Measurements from ENCODE around the gene PRKAR2A.

The PRKAR2A gene
- 86.4 to 92.5 reads per million in 2 experiments for total RNA-seq

GRCh38 chr3:48847504-48848423, at the start of gene PRKAR2A:
PRKAR2A (minus strand) TSS chr3:48847874; CDS start chr3:48847596, 278 bp downstream.
- DNase-seq (ENCODE audit: low read depth), result peak; percentile 51

- no peak for DNase-seq (ENCODE audit: low read depth)
Measured at GRCh38 chr3:48896936-48897335, 49.3 kb upstream of the PRKAR2A start.

- DNase-seq (ENCODE audit: low read depth), result no peak
Measured at GRCh38 chr3:48894516-48894915, 46.8 kb upstream of the PRKAR2A start.

- no peak for DNase-seq (ENCODE audit: low read depth)
Measured at GRCh38 chr3:48891606-48892005, 43.9 kb upstream of the PRKAR2A start.

- no peak for DNase-seq (ENCODE audit: low read depth)
Measured at GRCh38 chr3:48885753-48886152, 38.1 kb upstream of the PRKAR2A start.

- no peak for DNase-seq (ENCODE audit: low read depth)
Measured at GRCh38 chr3:48881652-48882114, 34.0 kb upstream of the PRKAR2A start.

GRCh38 chr3:48881006-48881405, 33.3 kb upstream of the PRKAR2A start:
- no peak for DNase-seq (ENCODE audit: low read depth)

- no peak for DNase-seq (ENCODE audit: low read depth)
Measured at GRCh38 chr3:48879994-48880377, 32.3 kb upstream of the PRKAR2A start.

GRCh38 chr3:48879307-48879993, 31.8 kb upstream of the PRKAR2A start:
- no peak for DNase-seq (ENCODE audit: low read depth)

- no peak for DNase-seq (ENCODE audit: low read depth)
Measured at GRCh38 chr3:48877671-48878070, 30.0 kb upstream of the PRKAR2A start.

- no peak for DNase-seq (ENCODE audit: low read depth)
Measured at GRCh38 chr3:48863122-48863521, 15.4 kb upstream of the PRKAR2A start.

GRCh38 chr3:48859206-48859605, 11.5 kb upstream of the PRKAR2A start:
- DNase-seq (ENCODE audit: low read depth), result no peak

- DNase-seq (ENCODE audit: low read depth), result no peak
Measured at GRCh38 chr3:48858709-48859108, 11.0 kb upstream of the PRKAR2A start.

GRCh38 chr3:48857641-48858040, 10.0 kb upstream of the PRKAR2A start:
- DNase-seq (ENCODE audit: low read depth), result no peak

- DNase-seq (ENCODE audit: low read depth), result no peak
Measured at GRCh38 chr3:48856469-48856868, 8.8 kb upstream of the PRKAR2A start.

GRCh38 chr3:48855681-48856447, 8.2 kb upstream of the PRKAR2A start:
- DNase-seq (ENCODE audit: low read depth), result no peak

- DNase-seq (ENCODE audit: low read depth), result no peak
Measured at GRCh38 chr3:48852151-48852550, 4.5 kb upstream of the PRKAR2A start.

GRCh38 chr3:48851407-48851806, 3.7 kb upstream of the PRKAR2A start:
- DNase-seq (ENCODE audit: low read depth), result no peak

GRCh38 chr3:48848816-48849515, 1.3 kb upstream of the PRKAR2A start:
- DNase-seq (ENCODE audit: low read depth), result no peak

- DNase-seq (ENCODE audit: low read depth), result peak; percentile 37
Measured at GRCh38 chr3:48847053-48847503, 596 bp downstream of the PRKAR2A start.

GRCh38 chr3:48845170-48845569, 2.5 kb downstream of the PRKAR2A start:
- no peak for DNase-seq (ENCODE audit: low read depth)
